ENCODE results near the gene USP2.
A peak's percentile ranks its signal among the peaks of the same experiment; 100 is the strongest.

USP2 gene

DNA sequence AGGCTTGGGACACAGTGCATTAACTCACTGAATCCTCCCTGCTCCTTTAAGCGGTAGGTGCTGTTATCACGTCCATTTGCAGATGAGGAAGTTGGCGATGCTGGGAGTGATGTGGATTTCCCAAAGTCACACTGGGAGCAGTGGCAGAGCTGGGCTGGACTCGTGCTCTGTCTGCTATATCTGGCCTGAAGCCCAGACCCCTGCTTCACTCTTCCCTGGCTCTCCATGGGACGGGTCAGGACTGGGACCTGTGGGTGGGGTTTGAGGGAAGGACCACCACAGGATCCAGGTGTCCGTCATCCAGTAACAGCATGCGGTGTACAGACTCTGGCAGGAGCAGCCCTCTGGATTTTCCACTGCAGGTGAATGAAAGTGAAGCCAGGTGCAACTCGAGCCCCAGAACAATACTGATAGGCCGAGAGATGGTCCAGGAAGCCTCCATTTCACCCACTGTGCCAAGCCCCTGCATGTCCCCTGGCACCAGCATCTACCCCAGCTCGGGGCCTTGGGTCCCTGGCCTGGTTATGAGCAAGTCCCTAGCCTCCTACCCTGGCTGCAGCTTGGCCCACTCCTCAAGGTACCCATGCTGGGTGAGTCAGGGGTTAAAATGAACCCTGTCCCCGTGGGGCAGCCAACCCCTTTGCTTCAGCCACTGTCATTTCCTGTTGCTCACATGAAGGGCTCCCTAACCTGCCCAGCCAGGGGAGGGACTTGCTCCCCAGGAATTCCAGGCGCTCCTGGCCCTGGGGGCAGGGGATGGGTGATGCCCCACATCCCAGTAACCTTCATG, 4.2 kb downstream of the USP2 start:
- H3K4me3 ChIP-seq (ENCODE audit: low read length) = no peak overlapping the region
- DNase-seq (ENCODE audit: low read depth) = peak; percentile 69
- TF ChIP-seq, protein P1, sequence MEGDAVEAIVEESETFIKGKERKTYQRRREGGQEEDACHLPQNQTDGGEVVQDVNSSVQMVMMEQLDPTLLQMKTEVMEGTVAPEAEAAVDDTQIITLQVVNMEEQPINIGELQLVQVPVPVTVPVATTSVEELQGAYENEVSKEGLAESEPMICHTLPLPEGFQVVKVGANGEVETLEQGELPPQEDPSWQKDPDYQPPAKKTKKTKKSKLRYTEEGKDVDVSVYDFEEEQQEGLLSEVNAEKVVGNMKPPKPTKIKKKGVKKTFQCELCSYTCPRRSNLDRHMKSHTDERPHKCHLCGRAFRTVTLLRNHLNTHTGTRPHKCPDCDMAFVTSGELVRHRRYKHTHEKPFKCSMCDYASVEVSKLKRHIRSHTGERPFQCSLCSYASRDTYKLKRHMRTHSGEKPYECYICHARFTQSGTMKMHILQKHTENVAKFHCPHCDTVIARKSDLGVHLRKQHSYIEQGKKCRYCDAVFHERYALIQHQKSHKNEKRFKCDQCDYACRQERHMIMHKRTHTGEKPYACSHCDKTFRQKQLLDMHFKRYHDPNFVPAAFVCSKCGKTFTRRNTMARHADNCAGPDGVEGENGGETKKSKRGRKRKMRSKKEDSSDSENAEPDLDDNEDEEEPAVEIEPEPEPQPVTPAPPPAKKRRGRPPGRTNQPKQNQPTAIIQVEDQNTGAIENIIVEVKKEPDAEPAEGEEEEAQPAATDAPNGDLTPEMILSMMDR (IDR thresholded peaks at IDR 0.05; ENCODE audit: insufficient read depth, low read depth, low read length, missing control alignments) = no peak

DNA sequence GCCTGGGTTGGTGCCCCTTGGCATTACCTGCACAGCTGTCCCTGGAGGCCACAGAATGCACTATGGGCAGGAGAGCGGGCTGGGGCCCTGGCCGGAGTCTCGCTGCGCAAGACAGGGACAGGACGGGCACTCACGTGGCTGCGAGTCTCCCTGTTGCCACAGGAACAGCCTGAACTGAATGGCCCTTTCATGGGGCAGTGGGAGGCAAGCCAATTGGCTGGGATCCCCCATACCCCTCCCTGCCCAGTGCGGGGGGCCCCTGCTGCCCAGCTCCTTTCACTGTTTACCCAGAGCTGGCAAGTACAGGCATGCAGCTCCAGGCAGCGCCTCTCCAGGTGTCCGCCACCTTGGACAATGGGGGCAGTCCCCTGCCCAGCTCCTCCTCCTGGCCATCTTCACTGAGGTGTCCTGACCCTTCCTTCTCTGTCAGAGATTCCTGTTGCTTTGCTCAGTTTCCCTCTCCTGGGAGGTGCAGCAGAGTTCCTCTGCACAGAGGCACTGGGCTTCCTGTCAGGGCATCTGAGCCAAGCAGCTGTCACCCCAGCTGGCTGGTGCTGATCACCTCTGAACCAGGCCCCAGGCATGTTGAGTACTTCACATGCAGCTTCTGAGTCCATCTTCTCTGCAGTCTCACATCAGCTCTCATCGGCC, 5.2 kb downstream of the USP2 start:
- TF ChIP-seq, protein P1 (IDR thresholded peaks at IDR 0.05; ENCODE audit: insufficient read depth, low read depth, low read length, missing control alignments) = no peak
- H3K4me3 ChIP-seq (ENCODE audit: low read length) = no peak overlapping the region
- peak; percentile 63 for DNase-seq (ENCODE audit: low read depth)

DNA sequence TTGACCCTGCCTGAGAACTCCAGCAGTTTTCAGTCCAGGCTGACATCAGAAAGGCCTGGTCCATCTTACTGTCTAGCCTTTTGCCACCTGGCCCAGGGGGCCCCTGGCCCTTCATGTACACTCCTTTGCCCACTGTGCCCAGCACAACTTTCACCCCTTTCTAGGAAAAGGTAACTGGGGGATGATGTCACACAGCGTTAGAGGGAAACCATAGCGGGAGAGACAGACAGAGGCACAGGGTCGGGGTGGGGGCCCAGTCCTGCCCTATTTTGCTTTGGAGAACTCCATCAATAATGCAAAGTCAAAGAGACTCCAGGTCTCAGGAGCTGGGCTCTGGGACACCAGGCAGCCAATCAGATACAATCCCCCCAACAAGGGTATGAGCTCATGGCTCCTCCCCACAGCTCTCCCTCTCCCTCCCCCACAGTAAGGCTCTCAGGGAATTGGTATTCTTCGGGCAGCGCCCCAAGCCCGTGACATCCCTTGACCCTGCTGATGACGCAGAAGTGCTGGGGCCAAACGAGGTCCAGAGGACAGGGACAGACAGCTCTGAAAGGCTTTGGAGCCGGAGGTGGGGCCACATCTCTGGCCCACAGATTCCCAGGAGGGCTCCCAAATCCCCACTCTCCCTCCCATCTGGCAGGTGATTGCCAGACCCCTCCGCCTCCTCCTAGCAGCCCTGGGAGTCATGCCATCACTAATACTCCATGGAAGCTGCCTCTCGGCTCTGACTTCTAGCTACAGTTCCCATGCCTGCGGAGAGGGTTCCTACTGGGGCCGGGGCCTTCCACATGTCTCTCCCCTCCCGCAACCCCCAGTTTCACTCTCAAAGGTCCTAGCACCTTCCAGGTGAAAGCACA, 5.9 kb downstream of the USP2 start:
- H3K4me3 ChIP-seq (ENCODE audit: low read length) = no peak overlapping the region
- TF ChIP-seq, protein P1 (IDR thresholded peaks at IDR 0.05; ENCODE audit: insufficient read depth, low read depth, low read length, missing control alignments) = no peak
- DNase-seq (ENCODE audit: low read depth) = no peak

DNA sequence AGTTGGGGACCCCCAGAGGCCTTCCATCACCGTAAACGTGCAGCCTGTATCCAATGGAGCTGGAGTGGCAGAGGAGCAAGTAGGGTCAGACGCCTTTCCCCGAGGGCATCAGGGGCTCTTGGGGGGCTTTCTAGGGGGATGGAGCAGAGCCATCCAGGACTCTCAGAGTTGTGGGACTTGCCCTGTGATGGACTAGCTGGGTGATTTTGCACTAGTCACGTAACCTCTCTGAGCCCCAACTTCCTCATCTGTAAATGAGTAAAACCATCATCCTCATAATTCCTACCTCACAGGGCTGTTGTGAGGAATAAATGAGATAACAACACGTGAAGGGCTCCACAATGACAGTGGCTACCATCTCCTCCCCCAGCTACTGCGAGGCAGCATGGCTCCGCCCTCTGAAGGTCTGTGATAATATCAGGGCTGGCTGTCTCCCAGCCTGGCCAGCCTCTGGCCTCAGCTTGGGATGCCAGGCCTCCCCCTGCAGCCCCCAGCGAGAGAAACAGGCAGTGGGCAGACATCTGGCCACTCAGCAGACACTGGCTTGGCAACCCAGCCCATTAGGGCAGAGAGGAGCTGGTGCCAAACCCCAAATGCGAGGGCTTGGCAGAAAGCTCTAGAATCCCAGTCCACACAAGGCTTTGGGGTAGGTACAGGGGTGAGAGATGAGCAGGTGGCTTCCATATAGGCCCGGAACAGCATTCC, 6.7 kb downstream of the USP2 start:
- DNase-seq (ENCODE audit: low read depth) = no peak
- H3K4me3 ChIP-seq (ENCODE audit: low read length) = no peak overlapping the region
- TF ChIP-seq, protein P1 (IDR thresholded peaks at IDR 0.05; ENCODE audit: insufficient read depth, low read depth, low read length, missing control alignments) = no peak

DNA sequence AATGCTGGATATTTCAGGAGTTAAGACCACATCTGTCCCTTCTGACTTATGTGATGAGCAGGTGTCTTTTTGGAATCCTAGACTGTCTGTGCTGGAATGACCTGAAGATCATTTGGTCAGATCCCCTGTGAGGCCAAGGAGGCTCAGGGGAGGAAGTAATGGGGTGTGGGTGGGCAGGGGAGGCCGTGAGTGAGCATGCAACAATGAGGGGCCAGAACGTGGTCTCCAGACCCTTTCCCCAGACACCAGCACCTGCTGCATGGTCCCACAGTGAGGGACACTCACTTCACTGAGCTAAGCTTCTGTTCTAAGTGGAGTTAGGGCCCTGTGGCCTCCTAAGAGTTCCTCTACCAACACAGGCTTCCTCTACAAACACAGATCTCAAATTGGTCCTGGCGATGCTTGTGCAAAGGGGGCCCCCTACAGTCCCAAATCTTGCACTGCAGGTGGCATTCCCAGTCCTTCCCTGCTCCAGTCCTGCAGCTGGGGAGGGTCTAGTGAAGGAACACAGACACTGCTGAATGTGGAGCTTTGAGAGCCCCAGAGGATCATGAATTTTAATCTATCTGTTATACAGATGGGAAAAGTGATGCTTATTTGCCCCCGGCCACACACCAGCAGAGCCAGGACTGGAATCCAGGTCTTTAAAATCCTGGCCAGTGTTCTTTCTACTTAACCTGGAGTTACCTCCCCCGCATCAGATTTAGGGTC, 7.4 kb downstream of the USP2 start:
- TF ChIP-seq, protein P1 (IDR thresholded peaks at IDR 0.05; ENCODE audit: insufficient read depth, low read depth, low read length, missing control alignments) = peak; percentile 95
- DNase-seq (ENCODE audit: low read depth) = peak; percentile 83
- H3K4me3 ChIP-seq (ENCODE audit: low read length) = no peak overlapping the region
